Endometrial microvascular endothelial cells (primary cell): ENCODE data around the gene IL24. TPM values are rescaled to one million over a fixed set of nuclear protein-coding genes. Genes with fewer than 3 reads are reported as not detected.
"Not testable (repeated sequence)": the region's sequence is repeated elsewhere in the genome, so short reads cannot be mapped to it uniquely, and the experiment has no call there.

Source experiments
- in situ Hi-C: cut with HindIII; loops from 2 replicates; pipeline ENCODE4 v1.10.0; 2017; ENCODE audit warnings: low sequenced_read_pairs, low pct_unique_long_range_greater_than_20kb; ENCODE audit errors: inconsistent ontology term
- total RNA-seq: library from RNA; depleted of rRNA; stranded (reverse); fragments of >200 nt; gene quantifications from one replicate; pipeline ENCODE4 v1.2.3, GENCODE V29; 2015; ENCODE audit errors: inconsistent ontology term

Gene IL24
- not detected for total RNA-seq

DNA sequence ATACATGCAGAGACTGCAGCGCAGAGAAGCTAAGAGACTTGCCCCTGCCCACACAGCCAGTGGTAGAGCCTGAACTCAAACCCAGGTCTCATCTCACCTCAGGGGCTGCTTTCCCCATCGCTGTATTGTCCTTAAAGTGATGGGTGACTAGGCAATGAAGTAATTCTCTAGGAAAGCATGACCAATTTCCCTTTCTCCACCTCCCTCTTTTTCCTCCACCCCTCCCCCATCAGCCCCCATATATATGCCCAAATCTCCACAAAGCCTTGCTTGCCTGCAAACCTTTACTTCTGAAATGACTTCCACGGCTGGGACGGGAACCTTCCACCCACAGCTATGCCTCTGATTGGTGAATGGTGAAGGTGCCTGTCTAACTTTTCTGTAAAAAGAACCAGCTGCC is at the start of gene IL24:
IL24 (plus strand) TSS at position 269 of the 400 bp plus-strand sequence. CDS start 390 bp downstream, outside the sequence.
- in situ Hi-C loops = no loop called here

DNA sequence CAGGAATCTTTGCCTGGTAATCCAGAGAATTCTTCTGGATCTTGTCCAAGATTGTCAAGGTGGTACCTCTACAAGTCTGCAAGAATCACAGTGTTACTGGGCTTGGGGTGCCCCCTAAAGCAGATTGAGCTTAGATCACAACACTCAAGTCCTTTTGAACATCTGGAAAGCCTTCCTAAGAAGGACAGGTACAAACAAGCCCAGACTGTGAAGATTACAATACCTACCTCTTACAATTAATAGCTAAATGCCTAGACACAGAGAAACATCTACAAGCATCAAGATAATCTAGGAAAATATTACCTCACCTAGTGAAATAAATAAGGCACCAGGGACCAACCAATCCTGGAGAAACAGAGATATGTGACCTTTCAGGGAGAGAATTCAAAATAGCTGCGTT is 49.3 kb upstream of the IL24 start:
- in situ Hi-C loops = no loop called here

GRCh38 chr1:206850401-206850800 is 46.8 kb upstream of the IL24 start:
- in situ Hi-C loops = no loop called here

DNA sequence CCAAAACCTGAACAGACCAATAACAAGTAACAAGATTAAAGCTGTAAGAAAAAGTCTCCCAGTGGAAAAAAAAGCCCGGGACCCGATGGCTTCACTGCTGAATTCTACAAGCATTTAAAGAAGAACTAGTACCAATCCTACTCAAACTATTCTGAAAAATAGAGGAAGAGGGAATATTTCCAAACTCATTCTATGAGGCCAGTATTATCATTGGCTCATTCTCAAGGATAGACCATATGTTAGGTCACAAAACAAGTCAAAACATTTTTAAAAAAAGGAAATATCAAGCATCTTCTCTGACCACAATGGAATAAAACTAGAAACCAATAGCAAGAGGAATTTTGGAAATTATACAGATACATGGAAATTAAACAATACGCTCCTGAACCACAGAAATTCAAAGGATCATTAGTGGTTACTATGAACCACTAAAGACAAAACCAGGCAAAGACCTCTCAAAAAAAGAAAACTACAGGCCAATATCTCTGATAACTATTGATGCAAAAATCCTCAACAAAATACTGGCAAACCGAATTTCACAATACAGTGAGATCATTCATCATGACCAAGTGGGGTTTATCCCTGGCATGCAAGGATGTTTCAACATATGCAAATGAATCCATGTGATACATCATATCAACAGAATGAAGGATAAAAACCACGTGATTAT is 45.8 kb upstream of the IL24 start:
- in situ Hi-C loops = no loop called here

GRCh38 chr1:206852662-206853061 is 44.6 kb upstream of the IL24 start:
- in situ Hi-C loops = not testable (repeated sequence)

DNA sequence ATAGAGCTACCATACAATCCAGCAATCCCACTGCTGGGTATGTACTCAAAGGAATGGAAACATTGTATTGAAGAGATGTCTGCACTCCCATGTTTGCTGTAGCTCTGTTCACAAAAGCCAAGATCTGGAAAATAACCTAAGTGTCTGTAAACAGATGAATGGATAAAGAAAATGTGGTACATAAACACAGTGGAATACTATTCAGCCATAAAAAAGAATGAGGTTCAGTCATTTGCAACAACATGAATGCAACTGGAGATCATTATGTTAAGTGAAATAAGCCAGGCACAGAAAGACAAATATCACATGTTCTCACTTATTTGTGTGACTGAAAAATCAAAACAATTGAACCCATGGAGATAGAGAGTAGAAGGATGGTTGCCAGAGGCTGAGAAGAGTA is 43.5 kb upstream of the IL24 start:
- in situ Hi-C loops = not testable (repeated sequence)

- in situ Hi-C loops = no loop called here
Observed at GRCh38 chr1:206854401-206855129, 42.7 kb upstream of the IL24 start.

DNA sequence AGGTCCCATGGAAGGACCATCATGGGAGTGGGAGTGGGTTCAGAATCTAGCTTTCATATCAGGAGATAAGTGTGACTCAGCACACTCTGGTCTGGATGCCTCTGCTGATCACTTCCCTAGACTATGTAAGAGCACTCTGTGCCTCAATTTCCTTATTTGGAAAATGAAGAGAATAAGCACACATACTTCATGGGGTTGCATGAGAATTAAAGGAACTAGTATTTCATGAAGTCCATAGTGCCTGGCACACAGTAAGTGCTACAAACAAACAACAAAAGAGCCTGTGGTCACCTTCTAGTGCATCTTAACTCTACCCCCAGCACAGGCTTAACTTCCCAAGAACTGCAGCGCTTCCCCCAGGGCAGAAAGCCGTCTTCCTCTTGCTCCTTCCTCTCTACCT is 41.4 kb upstream of the IL24 start:
- in situ Hi-C loops = no loop called here

DNA sequence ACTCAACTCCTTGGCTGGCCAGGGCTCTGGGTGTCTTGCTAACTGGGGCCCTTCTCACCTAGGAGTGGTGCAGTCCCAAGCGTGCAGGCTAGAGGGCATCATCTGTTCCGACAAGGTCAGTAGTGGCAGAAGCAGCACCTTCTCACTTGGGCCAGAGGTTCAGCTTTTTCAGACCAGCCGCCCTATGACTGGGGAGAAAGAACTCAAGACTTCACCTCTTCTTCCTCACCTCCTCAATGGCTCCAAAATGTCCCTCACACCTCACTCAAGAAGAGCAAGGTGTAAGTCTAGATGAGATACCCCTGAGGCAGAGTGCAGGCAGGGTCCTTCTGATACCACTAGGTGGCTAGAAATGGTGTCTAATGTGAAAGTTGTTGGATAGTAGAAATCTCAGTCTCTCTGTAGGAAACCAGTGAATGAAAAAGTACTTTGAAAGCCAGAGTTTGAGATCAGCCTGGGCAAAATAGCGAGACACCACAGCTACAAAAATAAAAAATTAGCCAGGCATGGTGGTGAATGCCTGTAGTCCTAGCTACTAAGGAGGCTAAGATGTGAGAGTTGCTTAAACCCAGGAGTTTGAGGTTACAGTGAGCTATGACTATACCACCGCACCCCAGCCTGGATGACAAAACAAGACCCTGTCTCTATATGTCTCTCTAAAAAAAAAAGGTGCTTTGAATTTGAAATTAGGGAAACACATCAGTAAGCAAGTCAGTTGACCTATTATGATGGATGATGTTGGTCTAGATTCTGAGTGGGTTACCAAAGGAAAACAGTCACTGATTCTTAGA is 40.4 kb upstream of the IL24 start:
- in situ Hi-C loops = no loop called here

- in situ Hi-C loops = no loop called here
Observed at GRCh38 chr1:206859082-206859521, 38.1 kb upstream of the IL24 start.

DNA sequence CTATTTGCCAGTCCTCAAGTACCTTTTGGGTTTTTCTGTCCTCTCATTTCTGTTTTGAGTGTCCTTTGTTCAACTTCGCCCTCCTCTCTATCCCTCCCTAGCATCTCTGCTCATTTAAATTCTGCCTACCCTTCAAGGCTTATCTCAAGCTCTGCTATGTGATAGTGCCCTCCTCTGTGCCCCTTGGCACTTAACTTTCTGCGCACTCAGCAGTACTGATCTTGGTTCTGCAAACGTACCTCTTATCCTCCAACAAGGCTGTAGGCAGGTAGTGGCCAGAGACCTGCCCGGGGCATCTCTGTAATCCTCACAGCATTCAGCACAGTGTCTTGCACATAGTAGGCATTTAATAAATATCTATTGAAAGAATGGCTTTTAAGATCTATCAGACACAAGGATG is 37.1 kb upstream of the IL24 start:
- in situ Hi-C loops = no loop called here

DNA sequence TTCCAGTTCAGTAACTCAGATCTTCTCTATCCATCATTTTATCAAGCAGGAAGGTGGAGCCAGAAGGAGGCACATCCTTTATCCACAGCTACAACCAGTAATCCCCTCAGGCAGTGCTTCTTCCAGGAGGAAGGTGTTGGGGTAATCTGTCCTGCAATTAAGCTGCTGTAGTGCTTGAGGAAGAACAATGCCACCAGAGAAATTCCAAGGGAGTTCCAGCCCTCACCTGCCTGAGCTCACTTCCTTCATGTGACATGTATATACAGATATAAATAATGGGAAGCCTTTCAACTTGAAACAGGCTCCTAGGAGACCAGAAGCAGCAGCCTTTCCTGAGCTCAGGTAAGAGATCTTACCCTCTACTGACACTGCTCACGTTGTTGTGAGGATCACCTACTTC is 34.0 kb upstream of the IL24 start:
- in situ Hi-C loops = no loop called here

GRCh38 chr1:206864939-206865671 is 32.1 kb upstream of the IL24 start, which contains the start of gene IL20:
Gene IL20, plus strand, starts transcription at chr1:206865623. Its CDS starts 230 bp downstream, at chr1:206865853.
- in situ Hi-C loops = no loop called here

DNA sequence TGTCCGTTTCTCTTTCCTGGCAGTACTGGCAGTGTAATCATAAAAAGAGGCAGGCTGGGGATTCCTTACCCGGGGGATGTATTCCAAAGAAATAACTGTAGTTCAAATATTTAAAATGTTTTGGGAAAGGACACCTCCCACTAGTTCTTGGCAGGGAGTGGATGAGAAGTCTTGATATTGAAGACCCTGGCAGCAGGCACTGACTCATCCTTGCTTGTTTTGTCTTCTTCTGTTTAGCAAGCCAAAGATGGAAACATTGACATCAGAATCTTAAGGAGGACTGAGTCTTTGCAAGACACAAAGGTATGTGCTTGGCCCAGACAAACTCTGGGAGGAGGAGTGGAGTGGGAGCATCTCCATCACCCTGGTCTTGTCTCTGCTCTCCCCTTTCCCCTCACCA is 31.2 kb upstream of the IL24 start:
- in situ Hi-C loops = no loop called here

DNA sequence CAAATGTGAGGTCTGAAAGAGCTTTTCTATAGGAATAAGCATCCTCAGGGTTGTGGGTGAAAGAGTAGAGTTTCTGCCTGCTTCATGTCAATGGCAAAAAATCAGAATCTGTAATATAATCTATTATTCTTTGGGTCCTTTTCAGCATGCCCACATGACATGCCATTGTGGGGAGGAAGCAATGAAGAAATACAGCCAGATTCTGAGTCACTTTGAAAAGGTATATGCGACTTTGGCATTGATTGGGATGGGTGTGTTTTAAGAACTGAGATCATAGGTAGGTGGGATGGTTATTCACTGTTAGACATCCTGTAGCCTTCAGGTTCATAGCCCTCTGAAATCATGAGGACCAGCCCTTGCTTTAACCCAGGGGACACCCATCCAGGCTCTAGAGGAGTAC is 30.0 kb upstream of the IL24 start:
- in situ Hi-C loops = no loop called here

DNA sequence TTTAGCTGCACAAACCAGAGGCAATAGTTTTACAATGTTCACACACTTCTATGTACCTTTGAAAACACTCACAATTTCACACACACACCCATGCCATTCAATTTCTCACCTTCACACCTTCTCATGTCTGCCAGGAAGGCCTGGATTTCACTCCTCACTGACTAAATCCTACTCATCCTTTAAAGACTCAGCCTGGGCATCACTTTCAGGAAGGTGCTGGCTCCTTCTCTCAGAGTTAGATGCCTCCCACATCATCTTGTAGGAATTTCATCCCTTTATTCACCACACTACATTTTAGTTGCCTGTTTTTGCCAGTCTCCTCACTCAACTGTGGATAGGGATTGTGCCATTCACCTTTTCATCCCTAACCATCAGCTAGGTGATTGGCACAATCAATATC is 29.5 kb upstream of the IL24 start:
- in situ Hi-C loops = no loop called here

DNA sequence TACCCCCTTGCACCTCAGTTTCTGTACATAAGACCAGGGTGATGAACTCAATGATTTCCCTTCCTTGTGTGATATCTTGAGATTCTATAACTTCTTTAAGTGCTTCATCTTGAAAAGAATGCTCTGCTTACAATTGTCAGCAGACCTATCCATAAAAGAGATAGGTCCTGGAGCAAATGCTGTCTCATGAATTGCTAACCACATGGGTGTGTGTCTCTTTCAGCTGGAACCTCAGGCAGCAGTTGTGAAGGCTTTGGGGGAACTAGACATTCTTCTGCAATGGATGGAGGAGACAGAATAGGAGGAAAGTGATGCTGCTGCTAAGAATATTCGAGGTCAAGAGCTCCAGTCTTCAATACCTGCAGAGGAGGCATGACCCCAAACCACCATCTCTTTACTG is 29.0 kb upstream of the IL24 start:
- in situ Hi-C loops = no loop called here

GRCh38 chr1:206872139-206872538 is 25.1 kb upstream of the IL24 start:
- in situ Hi-C loops = no loop called here

GRCh38 chr1:206873603-206874188 is 23.5 kb upstream of the IL24 start:
- in situ Hi-C loops = no loop called here
